GM19372 (cell line): ENCODE data around the gene TMEM51.

Experiments
- ATAC-seq: cut with Tn5 transposase; IDR thresholded peaks from one replicate; pipeline ENCODE4 v1.9.1; 2021; ENCODE audit warnings: mild to moderate bottlenecking, low read depth, moderate library complexity; ENCODE audit not compliant: unreplicated experiment

Gene TMEM51

GRCh38 chr1:15153184-15153841 lies at the start of gene TMEM51:
TMEM51 (plus strand) TSS chr1:15153747; CDS start chr1:15215088, 61,341 bp downstream.
- ATAC-seq, result no peak

- ATAC-seq, result no peak
Observed at GRCh38 chr1:15103906-15104305, 49.6 kb upstream of the TMEM51 start.

DNA sequence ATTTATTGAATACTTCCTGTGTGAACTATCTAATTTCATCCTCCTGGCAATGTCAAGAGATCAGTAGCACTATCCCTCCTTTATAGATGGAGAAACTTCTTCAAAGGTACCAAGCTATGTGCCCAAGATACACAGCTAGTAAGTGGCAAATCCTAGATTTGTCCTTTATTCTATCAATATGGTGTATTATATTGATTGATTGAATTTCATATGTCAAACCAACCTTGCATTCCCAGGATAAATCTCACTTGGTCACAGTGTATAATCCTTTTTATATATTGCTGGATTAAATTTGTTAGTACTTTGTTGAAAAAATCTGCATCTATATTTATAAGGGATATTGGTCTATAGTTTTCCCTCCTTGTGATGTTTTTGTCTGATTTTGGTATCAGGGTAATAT lies 48.8 kb upstream of the TMEM51 start:
- no peak for ATAC-seq

GRCh38 chr1:15106608-15107007 lies 46.9 kb upstream of the TMEM51 start:
- ATAC-seq, result no peak

GRCh38 chr1:15107058-15107687 lies 46.4 kb upstream of the TMEM51 start:
- ATAC-seq, result no peak

DNA sequence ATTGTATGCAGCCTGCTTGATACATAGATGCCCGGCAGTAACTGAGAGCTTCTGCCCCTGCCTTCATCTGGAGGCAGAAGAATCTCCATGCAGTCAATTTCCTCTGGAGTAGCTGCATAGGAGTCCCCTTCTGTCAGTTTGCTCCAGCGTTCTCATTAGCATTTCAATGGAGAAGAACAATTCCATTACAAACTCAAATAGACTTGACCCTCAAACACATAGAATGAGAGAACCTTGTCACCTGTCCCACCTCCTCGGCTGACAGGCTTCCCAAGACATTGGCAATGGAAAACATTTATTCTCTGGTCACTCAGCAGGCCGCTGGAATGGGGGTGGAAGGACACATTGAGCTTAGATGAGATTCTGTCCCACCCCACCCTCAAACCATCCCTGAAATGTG lies 45.6 kb upstream of the TMEM51 start:
- no peak for ATAC-seq

GRCh38 chr1:15110128-15110866 lies 43.2 kb upstream of the TMEM51 start:
- ATAC-seq, result no peak

GRCh38 chr1:15110867-15111230 lies 42.7 kb upstream of the TMEM51 start:
- no peak for ATAC-seq

GRCh38 chr1:15113146-15113545 lies 40.4 kb upstream of the TMEM51 start:
- ATAC-seq, result no peak

DNA sequence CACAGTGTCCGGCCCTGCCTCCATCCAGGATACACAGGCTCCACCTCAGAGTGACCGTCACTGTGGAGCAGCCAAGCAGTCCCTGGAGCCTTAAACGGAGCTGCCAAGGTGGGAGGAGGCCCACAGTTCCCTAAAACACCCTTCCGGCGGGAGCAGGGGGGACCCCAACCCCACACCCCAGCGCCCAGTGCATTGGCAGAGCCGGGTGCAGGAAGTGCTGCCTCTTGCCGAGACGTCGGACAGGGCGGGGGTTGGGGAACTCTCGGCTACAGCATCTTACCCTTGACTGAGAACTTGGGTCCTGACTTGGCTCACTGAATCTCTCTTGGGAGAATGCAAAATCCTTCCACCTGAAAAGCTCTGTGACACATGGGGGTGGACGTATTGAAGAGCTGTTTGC lies 38.7 kb upstream of the TMEM51 start:
- ATAC-seq, result no peak

DNA sequence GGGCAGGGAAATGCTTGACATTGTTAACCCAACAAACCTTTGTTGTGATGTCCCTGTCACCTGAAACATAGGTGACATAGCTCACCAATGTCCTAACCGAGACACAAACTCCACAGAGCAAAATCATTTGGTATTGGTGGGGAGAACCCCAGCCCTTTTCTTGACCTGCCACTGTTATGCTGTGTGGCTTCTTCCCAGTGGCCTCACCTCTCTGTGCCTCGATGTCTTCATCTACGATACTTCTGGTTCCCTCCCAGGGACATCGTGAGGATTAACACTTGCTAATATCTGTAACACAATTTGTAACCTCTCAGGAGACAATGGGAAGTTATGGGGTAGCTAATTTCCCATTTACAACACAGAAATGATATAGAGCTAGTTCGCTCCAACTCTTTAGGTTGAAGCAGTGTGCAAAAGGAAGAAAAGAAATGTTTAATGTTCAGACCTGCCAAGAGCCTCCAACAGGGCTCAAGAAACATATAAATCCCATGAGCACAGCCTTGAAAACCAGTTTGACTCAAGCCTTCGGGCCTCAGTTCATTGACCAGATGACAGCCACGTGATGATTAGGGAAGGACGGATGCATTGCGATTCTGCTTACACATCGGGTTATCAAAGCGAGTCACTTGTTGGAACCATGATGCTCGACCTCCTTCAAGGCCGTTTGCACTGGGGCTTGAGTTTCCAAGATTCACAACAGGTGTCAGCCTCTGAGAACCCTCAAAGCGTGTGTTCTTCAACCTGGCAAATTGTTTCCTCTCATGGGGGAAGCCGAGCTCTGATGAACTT lies 37.8 kb upstream of the TMEM51 start:
- no peak for ATAC-seq

DNA sequence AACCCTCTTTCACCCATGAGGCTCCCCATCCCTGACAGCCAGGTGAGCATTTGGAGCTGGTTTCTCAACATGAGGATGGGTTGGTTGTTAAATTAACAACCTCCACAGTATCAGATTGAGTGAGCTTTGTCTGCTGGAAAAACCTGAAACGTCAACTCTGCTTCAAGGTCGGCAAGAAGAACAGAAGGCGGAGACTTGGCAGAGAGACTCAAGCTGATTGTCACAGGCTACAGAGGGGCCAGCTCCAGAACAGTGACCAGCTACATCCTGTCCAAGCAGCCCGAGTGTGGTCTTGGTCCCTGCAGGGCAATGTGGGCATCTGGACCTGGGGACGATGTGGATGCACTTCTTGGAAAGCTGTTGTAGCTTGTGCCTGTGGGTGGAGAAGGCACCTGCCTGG lies 36.6 kb upstream of the TMEM51 start:
- ATAC-seq, result no peak

DNA sequence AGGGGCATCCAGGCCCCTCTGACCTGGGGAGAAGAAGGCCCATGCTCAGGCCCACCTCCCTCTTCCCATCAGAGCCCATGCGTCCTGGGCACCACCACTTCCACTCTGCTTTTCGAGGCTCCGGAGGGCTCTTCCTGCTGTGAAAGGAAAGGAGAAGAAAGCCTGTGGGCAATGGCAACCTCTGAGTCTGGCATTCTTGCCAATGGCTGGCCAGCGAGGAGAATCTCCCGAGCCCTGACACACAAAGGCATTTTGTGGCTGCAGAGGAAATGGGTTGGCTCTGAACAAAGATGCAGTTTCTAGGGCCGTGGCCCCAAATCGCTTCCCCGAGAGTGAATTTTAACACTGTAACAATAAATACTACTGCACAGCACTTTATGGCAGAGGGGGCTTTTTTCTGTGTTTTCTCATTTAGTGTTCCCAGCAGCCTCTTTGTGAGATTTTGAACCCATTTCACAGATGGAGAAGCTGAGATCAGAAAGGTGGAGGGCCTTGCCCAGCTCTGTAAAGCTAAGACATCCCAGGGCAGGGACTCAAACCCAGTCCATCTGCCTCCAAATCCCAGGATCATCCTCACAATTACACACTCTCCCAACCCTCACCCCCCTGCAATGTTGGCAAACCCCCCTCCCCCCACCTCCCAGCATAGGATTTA lies 35.7 kb upstream of the TMEM51 start:
- ATAC-seq, result no peak

DNA sequence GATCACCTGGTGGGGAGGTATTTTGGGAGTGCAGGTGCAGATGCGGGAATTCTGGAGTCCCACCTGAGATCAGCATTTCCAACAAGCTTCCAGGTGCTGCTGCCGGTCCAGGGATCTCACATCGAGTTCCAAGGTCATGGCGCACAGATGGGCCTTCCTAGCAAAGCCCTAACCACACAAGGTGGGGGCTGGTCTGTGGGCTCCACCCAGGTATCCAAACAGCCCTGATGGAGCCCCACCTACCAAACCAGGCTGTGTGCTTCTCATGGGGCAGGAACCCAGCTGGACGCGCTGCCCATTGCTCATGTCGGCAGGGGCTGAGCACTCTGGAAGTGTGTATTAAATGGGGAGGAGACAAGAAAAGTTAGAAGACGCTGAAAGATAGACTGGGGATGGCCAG lies 35.0 kb upstream of the TMEM51 start:
- no peak for ATAC-seq

DNA sequence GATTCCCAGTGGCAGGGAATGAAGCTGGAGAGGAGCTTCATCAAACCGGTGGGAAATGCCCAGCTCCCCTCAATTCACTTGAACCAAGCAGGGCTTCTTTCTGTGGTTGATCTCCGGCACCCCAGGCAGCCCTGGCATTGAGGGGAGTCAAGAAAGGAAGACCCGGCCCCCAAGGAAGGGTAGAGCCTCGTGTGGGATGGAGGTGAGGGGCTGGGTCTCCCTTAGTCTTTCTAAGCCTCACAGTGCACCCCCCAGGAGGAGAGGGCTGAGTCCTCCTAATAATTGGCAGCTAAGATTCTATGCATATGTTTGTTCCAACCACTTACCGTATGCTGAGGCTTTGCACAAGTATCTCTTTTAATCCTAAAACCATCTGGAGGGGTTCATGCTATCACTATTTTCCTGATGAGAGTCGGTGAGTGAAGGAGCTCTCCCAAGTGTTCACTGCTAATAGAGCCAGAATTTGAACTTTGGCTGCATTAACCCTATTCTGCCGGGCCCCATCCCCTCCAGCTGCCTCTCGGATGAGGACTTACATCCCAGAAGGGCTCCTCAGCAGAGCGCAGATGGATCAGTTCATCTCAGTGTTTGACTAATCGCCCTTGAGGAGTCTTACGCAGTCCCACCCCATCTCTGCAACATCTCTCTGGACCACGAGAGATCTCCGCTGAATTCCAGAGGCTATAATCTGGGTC lies 33.1 kb upstream of the TMEM51 start:
- no peak for ATAC-seq

- no peak for ATAC-seq
Observed at GRCh38 chr1:15122331-15122730, 31.2 kb upstream of the TMEM51 start.

DNA sequence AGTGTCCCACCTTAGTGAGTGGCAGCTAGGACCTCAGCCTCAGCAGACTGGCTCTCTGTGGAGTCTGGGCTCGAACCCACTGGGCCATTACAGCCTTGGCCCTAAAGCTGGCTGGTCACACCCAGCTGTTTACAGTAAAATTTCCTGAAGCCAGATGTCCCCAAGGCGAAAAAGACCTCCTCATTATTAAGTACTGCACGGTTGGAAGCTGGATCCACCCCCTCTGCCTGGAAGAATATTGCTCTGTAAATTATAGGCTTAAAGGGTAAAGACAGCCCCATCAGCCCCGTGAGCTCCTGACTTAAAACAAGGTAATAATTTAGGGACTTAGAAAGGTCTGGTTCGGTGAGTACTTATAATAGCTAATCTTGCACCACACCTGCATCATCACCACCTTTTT lies 30.3 kb upstream of the TMEM51 start:
- ATAC-seq, result no peak

GRCh38 chr1:15123925-15124324 lies 29.6 kb upstream of the TMEM51 start:
- no peak for ATAC-seq

- no peak for ATAC-seq
Observed at GRCh38 chr1:15124362-15125100, 29.0 kb upstream of the TMEM51 start.
